ENCODE measurements around the gene R3HDM4.

Gene R3HDM4

DNA sequence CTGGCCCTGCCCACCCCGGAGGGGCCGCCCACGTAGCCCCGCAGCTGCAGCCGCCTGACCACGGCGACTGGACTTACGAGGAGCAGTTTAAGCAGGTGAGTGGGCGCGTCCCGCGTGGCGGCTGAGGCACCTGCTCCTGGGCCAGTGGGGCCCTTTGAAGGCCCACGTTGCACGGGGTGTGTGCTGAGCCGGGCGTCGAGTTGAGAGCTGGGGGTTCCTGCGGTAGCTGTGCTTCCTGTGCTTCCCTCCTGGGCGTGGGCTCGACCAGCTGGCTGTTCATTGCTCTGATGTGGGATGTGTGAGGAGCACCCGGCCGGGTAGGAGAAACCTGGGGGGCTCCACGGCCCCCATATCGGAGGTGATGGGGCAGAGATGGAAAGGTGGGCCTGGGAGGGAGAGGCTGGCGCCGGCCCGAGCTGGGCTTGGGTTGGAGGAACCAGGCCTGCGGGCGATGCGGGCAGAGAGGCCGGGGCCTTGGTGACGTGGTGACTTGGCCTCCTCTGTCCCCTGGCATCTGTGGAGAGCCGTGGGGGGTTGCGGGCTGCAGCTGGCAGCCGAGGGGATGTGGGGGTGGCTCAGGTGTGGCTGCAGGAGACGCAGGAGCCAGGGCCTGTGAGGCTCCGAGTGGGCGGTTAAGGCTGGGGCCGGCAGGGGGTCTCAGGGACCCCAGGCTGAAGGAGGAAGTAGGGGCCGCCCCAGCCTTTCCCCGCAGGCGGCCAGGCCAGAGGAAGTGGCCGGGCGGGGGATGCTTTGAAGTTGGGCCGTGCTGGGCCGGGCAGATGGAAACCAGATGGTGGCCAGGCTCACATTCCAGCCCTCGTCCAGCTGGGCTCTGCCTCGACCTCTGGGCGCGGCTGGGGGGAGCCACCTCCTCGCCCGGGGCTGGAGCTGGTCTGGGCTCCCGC lies 19.9 kb upstream of the R3HDM4 start:
- in situ Hi-C loops (cut with MboI; ENCODE audit: low sequenced_read_pairs) = no loop called here

DNA sequence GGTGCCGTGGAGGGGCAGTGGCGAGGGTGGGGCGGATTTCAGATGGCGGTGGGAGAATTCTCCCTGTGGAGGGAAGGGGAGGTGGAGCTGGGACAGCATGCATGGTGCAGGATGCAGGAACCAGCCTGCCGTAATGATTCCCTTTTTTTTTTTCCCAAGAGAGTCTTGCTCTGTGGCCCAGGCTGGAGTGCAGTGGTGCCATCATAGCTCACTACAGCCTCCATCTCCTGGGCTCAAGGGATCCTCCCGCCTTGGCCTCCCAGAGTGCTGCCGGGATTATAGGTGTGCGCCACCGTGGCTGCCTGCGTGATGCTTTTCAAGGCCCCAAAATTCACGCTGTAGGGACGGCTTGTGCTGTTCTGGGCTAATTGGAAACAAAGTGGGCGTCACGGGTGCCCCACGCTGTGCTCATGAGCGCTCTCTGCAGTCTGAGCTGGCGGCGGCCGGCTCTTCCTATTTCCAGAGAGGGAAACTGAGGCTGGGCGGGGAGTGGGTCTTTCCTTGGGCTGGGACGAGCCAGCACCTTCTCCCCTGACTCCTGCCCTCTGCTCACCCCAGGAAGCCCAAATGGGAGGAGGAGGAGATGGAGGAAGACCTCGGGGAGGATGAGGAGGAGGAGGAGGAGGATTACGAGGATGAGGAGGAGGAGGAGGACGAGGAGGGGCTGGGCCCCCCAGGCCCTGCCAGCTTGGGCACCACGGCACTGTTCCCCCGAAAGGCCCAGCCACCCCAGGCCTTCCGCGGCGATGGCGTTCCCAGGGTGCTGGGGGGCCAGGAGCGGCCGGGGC lies 19.0 kb upstream of the R3HDM4 start:
- in situ Hi-C loops (cut with MboI; ENCODE audit: low sequenced_read_pairs) = no loop called here

GRCh38 chr19:929891-930258 lies 16.9 kb upstream of the R3HDM4 start:
- in situ Hi-C loops (cut with MboI; ENCODE audit: low sequenced_read_pairs) = no loop called here

DNA sequence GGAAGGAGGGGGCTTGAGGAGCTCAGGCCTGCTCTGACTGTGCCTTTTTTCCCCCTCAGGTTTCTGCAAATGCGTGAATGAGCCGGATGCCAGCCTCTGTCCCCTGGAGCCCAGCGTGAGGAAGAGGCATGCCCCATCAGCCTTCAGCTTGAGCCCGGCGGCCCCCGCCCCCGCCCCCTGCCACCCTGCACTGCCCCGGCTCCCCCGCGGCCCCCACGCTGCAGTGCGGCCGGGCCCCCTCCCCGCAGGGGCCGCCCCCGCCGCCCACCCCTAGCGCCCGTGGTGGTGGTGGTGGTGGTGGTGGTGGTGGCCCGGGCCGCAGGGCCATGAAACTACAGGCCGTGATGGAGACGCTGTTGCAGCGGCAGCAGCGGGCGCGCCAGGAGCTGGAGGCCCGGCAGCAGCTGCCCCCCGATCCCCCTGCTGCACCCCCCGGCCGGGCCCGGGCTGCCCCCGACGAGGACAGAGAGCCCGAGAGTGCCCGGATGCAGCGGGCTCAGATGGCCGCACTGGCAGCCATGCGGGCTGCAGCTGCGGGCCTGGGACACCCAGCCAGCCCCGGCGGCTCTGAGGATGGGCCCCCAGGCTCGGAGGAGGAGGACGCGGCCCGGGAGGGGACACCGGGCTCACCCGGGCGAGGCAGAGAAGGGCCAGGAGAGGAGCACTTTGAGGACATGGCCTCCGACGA lies 16.3 kb upstream of the R3HDM4 start:
- in situ Hi-C loops (cut with MboI; ENCODE audit: low sequenced_read_pairs) = no loop called here

- in situ Hi-C loops (cut with MboI; ENCODE audit: low sequenced_read_pairs) = no loop called here
These were observed 15.6 kb upstream of the R3HDM4 start for GRCh38 chr19:928471-929202.

DNA sequence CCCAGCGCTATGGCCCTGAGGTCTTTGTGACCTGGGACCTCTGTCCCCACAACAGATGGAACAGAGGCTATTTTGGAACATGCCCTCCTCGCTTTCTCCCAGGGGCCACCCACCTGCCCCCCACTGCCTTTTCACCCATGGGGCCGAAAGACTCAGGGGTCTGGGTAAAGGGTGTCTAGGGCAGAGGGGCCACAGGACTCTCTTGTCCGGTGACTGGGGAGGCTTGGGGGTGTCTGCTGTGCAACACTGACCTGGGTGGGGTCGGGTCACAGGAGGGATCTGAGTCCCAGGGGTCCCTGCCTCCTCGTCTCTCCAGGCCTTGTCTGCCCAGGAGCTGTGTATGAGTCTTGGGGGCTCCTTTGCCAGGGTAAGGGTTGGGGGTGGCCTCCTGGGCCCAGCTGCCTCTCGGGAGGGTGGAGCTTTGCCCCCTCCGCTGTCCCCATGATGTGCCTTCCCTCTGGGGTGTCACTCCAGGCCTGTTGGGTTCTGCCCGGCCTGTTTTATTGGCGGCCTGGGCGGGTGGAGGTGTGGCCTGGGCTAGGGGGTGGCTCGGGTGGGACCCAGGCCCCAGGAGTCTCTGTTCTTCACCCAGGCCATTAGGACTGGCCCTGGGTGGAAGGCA lies 14.9 kb upstream of the R3HDM4 start:
- in situ Hi-C loops (cut with MboI; ENCODE audit: low sequenced_read_pairs) = no loop called here

DNA sequence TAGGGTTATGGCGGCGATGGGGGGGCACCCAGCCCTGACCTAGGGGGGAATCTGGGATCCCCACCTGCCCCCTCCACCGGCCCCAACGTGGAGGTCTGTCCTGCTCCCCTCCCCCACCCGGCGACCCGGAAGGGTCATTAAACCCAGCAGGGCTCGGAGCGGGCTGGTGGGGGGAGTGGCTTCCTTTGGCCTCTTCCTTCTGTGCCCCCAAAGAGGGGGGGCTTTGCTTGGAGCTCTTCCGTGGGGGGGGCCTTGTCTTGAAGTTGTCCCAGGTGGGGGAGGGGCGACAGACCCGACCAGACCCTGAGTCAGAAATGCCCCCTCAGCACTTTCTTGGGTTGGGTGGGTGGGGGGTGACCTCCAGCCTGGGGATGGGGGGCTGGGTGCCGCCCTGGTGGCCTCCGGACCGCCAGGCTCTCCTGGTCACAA lies 14.3 kb upstream of the R3HDM4 start:
- in situ Hi-C loops (cut with MboI; ENCODE audit: low sequenced_read_pairs) = no loop called here

GRCh38 chr19:926589-927350 lies 13.8 kb upstream of the R3HDM4 start:
- in situ Hi-C loops (cut with MboI; ENCODE audit: low sequenced_read_pairs) = no loop called here

GRCh38 chr19:926323-926588 lies 13.2 kb upstream of the R3HDM4 start:
- in situ Hi-C loops (cut with MboI; ENCODE audit: low sequenced_read_pairs) = no loop called here

DNA sequence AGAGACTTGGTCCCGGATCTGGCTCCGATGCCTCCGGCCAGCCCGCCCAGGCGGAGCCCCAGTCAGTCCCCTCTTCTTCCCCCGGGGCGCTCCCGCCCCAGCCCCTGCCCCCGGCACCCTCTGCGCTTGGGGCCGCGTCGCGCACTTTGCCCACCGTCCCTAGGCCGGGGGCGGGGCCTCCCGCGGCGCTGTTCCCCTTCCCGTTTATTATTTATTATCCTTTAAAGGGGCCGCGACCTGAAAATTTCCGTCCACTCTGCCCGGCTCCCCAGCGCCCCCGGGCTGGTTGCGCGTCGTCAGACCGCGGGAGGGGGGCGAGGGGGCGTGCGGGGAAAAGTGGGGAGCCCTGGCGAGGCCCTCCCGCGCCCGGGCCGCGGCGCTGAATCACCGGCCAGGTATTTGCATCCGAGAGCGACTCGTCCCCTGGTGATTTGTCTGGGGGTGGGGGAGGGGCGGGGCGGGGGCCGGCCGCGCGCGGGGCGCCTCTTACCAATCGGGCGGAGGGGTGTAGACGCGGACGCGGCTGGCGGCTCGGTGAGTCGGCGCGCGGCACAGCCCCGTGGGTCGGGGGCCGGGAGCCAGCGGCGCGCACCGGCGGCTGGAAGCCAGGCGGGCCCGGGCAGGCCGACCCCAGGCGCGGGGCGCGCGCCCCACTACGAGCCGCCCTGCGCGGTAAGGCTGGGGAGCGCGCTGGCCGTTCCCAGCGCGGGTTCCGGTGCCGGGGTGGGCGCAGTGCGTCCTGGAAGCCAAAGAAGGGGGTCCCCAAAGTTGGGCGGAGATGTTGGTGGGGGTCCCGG lies 12.7 kb upstream of the R3HDM4 start, which contains the start of gene ARID3A:
Gene ARID3A, plus strand, starts transcription at position 510 of the 797 bp plus-strand sequence. CDS start 3,494 bp downstream, outside the sequence.
- in situ Hi-C loops (cut with MboI; ENCODE audit: low sequenced_read_pairs) = no loop called here

DNA sequence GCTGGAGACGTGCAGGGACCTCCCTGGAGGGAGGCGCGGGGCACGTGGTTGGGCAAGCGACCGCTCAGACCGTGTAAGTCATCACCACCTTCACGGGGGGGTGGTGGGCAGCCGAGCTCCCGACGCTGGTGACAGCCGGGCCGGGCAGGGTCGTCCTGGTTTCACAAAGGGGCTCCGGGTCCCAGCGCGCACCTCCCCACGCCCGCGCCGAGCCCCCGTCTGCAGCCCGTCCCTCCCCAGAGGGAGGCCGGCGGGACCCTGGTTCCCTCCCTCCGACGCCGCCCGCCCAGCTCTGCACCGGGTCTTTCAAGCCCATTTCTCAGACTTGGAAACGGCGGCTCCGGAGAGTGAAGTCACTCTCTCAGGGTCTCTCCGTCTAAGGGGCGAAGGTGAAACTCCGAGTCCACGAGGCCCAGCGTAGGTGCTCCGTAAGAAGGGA lies 12.1 kb upstream of the R3HDM4 start:
- in situ Hi-C loops (cut with MboI; ENCODE audit: low sequenced_read_pairs) = no loop called here

DNA sequence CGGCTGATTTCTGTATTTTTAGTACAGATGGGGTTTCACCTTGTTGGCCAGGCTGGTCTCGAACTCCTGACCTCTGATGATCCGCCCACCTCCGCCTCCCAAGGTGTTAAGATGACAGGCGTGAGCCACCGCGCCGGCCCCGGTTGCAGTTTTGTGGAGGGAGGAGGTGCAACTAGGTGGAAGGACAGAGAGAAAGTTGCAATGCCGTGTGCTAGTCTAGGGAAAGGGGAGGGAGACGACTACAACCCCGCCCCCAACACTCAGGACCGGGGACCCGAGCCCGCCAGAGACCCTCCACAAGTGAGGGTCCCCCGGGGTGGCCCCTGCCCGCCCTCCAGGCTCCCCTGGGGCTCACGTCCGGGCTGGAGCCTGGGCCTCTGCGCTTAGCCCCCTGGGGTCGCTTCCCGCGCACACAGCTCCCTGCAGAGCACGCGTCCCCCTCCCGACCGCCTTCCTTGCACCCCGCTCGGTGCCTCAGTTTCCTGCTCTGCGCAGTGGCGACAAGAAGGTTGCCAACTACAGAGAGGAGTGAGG lies 11.6 kb upstream of the R3HDM4 start:
- in situ Hi-C loops (cut with MboI; ENCODE audit: low sequenced_read_pairs) = no loop called here

DNA sequence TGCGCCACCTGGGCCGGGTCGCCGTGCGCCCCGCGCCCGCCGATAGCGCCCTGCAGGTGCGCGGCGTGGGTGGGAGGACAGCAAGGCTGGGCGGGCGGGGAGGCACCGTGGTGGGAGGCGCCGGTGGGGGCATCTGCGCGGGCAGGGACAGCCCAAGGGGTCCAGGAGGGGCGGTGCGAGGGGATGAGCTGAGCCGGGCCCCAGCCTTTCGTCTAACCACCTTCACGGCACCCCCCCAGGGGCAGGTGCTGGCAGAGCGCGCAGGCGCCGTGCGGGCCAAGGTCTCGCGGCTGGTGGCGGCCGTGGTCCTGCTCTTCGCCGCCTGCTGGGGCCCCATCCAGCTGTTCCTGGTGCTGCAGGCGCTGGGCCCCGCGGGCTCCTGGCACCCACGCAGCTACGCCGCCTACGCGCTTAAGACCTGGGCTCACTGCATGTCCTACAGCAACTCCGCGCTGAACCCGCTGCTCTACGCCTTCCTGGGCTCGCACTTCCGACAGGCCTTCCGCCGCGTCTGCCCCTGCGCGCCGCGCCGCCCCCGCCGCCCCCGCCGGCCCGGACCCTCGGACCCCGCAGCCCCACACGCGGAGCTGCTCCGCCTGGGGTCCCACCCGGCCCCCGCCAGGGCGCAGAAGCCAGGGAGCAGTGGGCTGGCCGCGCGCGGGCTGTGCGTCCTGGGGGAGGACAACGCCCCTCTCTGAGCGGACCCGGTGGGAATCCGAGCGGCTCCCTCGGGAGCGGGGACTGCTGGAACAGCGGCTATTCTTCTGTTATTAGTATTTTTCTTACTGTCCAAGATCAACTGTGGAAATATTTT lies 7.2 kb upstream of the R3HDM4 start:
- in situ Hi-C loops (cut with MboI; ENCODE audit: low sequenced_read_pairs) = no loop called here

- in situ Hi-C loops (cut with MboI; ENCODE audit: low sequenced_read_pairs) = no loop called here
These were observed 6.4 kb upstream of the R3HDM4 start for GRCh38 chr19:919199-920050.

DNA sequence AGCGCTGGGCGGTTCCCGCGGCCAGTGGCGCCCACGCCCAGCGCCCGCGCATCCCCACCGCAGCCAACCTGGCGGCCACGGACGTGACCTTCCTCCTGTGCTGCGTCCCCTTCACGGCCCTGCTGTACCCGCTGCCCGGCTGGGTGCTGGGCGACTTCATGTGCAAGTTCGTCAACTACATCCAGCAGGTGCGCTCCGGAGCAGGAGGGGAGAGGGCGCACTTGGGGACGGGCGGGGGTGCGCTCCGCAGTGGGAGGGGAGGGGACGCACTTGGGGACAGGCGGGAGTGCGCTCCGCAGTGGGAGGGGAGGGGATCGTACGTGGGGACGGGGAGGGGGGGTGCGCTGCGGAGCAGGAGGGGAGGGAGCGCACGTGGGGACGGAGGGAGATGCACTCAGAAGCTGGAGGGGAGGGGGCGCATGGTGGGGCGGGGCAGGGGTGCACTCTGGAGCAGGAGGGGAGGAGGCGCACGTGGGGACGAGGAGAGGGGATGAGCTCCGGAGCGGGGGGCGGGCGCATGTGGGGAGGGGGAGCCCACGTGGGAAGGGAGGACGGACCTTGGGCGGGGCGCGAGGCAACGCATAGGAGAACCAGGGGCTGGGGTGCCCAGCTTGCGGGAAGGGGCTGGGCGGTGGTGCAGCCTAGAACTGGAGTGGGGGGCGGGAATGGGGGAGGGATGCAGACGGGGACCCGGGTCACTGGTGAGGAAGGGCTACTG lies 5.6 kb upstream of the R3HDM4 start:
- in situ Hi-C loops (cut with MboI; ENCODE audit: low sequenced_read_pairs) = no loop called here

DNA sequence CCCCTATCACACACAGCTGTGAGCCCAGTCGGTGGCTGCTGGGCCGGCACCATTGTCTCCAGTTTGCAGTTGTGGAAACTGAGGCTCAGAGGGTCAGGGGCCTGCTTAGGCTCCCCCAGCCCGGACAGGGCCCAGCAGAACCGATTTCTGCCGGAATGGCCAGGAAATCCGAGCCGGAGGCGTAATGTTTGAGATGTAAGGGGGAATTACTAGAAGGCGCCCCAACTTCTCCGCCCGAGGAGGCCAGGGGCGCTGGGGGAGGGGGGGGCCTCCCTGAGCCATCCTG lies 5.1 kb upstream of the R3HDM4 start:
- in situ Hi-C loops (cut with MboI; ENCODE audit: low sequenced_read_pairs) = no loop called here

All from HL-60/S4 treated with retinoic acid at 250 ng/mL for 4 days and 3 days (cell line).